Measurements from ENCODE around the gene SNX10.

The SNX10 gene

DNA sequence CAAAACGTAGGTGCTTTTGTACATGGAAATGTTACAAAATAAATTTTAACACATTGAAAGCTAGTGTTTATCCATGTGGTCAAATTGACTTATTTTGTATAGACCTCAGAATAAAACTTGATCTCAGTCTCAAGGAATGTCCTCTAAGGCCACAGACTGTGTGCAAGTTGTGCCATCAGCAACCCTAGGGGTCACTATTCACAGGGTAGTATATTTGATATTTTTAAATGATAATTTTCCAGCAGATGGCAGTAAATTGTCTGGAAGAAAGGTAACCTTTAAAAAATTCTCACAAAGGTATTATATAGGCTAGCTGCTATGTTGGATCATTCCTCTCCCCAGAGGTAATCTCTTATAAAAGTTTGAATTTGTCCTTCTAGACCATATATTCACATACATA lies 12.9 kb upstream of the SNX10 start:
- Histone ChIP-seq H4K8ac (ENCODE audit: low read depth, low read length) (no peak overlapping the region), H2BK12ac (ENCODE audit: low read length) (no peak overlapping the region), H3K18ac (ENCODE audit: low read length) (no peak overlapping the region), H3K4me2 (ENCODE audit: insufficient read depth, low read length, poor library complexity, severe bottlenecking) (no peak overlapping the region), H3K4ac (ENCODE audit: low read length) (no peak overlapping the region), H3K23ac (ENCODE audit: low read depth, low read length, poor library complexity) (no peak overlapping the region), H2BK5ac (ENCODE audit: low read length) (no peak overlapping the region), H3K79me1 (ENCODE audit: low read depth, low read length) (no peaks in the 10 kb centered on the region), H3K9me3 (replicated peaks in 1 of 2; ENCODE audit: control insufficient read depth in 2 of 2, insufficient read depth in 1 of 2, low read depth in 1 of 2, low read length in 2 of 2) (no peaks in the 10 kb centered on the region), H2AFZ (ENCODE audit: low read length) (no peak overlapping the region), H2AK5ac (ENCODE audit: low read depth, low read length) (no peak overlapping the region), H2BK120ac (ENCODE audit: low read depth, low read length) (no peak overlapping the region), H3K4me1 (ENCODE audit: control insufficient read depth in 2 of 2, insufficient read depth in 1 of 2, low read depth in 1 of 2, low read length in 2 of 2) (no peaks in the 10 kb centered on the region), H3K27me3 (ENCODE audit: control insufficient read depth in 3 of 3, insufficient read depth in 3 of 3, low read depth in 1 of 3, low read length in 3 of 3) (no peaks in the 10 kb centered on the region), H2BK15ac (ENCODE audit: low read length) (no peak overlapping the region), H3K27ac (replicated peaks; ENCODE audit: low read length) (no peak overlapping the region), H3K36me3 (replicated peaks in 1 of 2; ENCODE audit: control insufficient read depth in 2 of 2, insufficient read depth in 2 of 2, low read length in 2 of 2) (no peaks in the 10 kb centered on the region), H3K4me3 (ENCODE audit: low read length in 2 of 2) (no peak overlapping the region), H3K14ac (ENCODE audit: low read length) (no peak overlapping the region), H3K9ac (ENCODE audit: low read depth, low read length, poor library complexity) (no peak overlapping the region), H4K91ac (ENCODE audit: low read depth, low read length, poor library complexity) (no peak overlapping the region)
- no peak for DNase-seq (ENCODE audit: low spot score)
- no CpG with 5 or more reads among the region's 1 CpG for WGBS, 2 donors (ENCODE audit: extremely low coverage in 2 of 2, insufficient read length in 2 of 2, insufficient replicate concordance in 1 of 2)

- Histone ChIP-seq H4K8ac (ENCODE audit: low read depth, low read length) (no peak overlapping the region), H2AFZ (ENCODE audit: low read length) (no peak overlapping the region), H3K9me3 (replicated peaks in 1 of 2; ENCODE audit: control insufficient read depth in 2 of 2, insufficient read depth in 1 of 2, low read depth in 1 of 2, low read length in 2 of 2) (no peaks in the 10 kb centered on the region), H2AK5ac (ENCODE audit: low read depth, low read length) (no peak overlapping the region), H3K14ac (ENCODE audit: low read length) (no peak overlapping the region), H3K27ac (replicated peaks; ENCODE audit: low read length) (no peak overlapping the region), H3K4me2 (ENCODE audit: insufficient read depth, low read length, poor library complexity, severe bottlenecking) (no peak overlapping the region), H3K27me3 (ENCODE audit: control insufficient read depth in 3 of 3, insufficient read depth in 3 of 3, low read depth in 1 of 3, low read length in 3 of 3) (no peaks in the 10 kb centered on the region), H4K91ac (ENCODE audit: low read depth, low read length, poor library complexity) (no peak overlapping the region), H3K4me3 (ENCODE audit: low read length in 2 of 2) (no peak overlapping the region), H2BK120ac (ENCODE audit: low read depth, low read length) (no peak overlapping the region), H3K4me1 (ENCODE audit: control insufficient read depth in 2 of 2, insufficient read depth in 1 of 2, low read depth in 1 of 2, low read length in 2 of 2) (no peaks in the 10 kb centered on the region), H3K23ac (ENCODE audit: low read depth, low read length, poor library complexity) (no peak overlapping the region), H3K18ac (ENCODE audit: low read length) (no peak overlapping the region), H2BK5ac (ENCODE audit: low read length) (no peak overlapping the region), H2BK12ac (ENCODE audit: low read length) (no peak overlapping the region), H3K4ac (ENCODE audit: low read length) (no peak overlapping the region), H3K9ac (ENCODE audit: low read depth, low read length, poor library complexity) (no peak overlapping the region), H2BK15ac (ENCODE audit: low read length) (no peak overlapping the region), H3K79me1 (ENCODE audit: low read depth, low read length) (no peaks in the 10 kb centered on the region), H3K36me3 (replicated peaks in 1 of 2; ENCODE audit: control insufficient read depth in 2 of 2, insufficient read depth in 2 of 2, low read length in 2 of 2) (no peaks in the 10 kb centered on the region)
- WGBS, 2 donors (ENCODE audit: extremely low coverage in 2 of 2, insufficient read length in 2 of 2, insufficient replicate concordance in 1 of 2): no CpG with 5 or more reads among the region's 4 CpGs
- DNase-seq (ENCODE audit: low spot score): no peak
These were observed 12.3 kb upstream of the SNX10 start for GRCh38 chr7:26279405-26279804.

GRCh38 chr7:26280097-26280496 lies 11.6 kb upstream of the SNX10 start:
- Histone ChIP-seq H2BK12ac (ENCODE audit: low read length) (no peak overlapping the region), H3K23ac (ENCODE audit: low read depth, low read length, poor library complexity) (no peak overlapping the region), H3K4ac (ENCODE audit: low read length) (no peak overlapping the region), H2BK15ac (ENCODE audit: low read length) (no peak overlapping the region), H4K91ac (ENCODE audit: low read depth, low read length, poor library complexity) (no peak overlapping the region), H3K18ac (ENCODE audit: low read length) (no peak overlapping the region), H3K9me3 (replicated peaks in 1 of 2; ENCODE audit: control insufficient read depth in 2 of 2, insufficient read depth in 1 of 2, low read depth in 1 of 2, low read length in 2 of 2) (no peaks in the 10 kb centered on the region), H3K79me1 (ENCODE audit: low read depth, low read length) (no peaks in the 10 kb centered on the region), H3K4me2 (ENCODE audit: insufficient read depth, low read length, poor library complexity, severe bottlenecking) (no peak overlapping the region), H2BK120ac (ENCODE audit: low read depth, low read length) (no peak overlapping the region), H3K4me1 (ENCODE audit: control insufficient read depth in 2 of 2, insufficient read depth in 1 of 2, low read depth in 1 of 2, low read length in 2 of 2) (no peaks in the 10 kb centered on the region), H3K4me3 (ENCODE audit: low read length in 2 of 2) (no peak overlapping the region), H2AK5ac (ENCODE audit: low read depth, low read length) (no peak overlapping the region), H2BK5ac (ENCODE audit: low read length) (no peak overlapping the region), H3K9ac (ENCODE audit: low read depth, low read length, poor library complexity) (no peak overlapping the region), H4K8ac (ENCODE audit: low read depth, low read length) (no peak overlapping the region), H3K27ac (replicated peaks; ENCODE audit: low read length) (no peak overlapping the region), H3K27me3 (ENCODE audit: control insufficient read depth in 3 of 3, insufficient read depth in 3 of 3, low read depth in 1 of 3, low read length in 3 of 3) (no peaks in the 10 kb centered on the region), H2AFZ (ENCODE audit: low read length) (no peak overlapping the region), H3K14ac (ENCODE audit: low read length) (no peak overlapping the region), H3K36me3 (replicated peaks in 1 of 2; ENCODE audit: control insufficient read depth in 2 of 2, insufficient read depth in 2 of 2, low read length in 2 of 2) (no peaks in the 10 kb centered on the region)
- DNase-seq (ENCODE audit: low spot score): no peak

GRCh38 chr7:26280723-26281122 lies 10.9 kb upstream of the SNX10 start:
- no peak overlapping the region for H2AFZ ChIP-seq (ENCODE audit: low read length)
- no peak overlapping the region for H3K9ac ChIP-seq (ENCODE audit: low read depth, low read length, poor library complexity)
- WGBS, 2 donors (ENCODE audit: extremely low coverage in 2 of 2, insufficient read length in 2 of 2, insufficient replicate concordance in 1 of 2): no CpG with 5 or more reads among the region's 4 CpGs
- H3K36me3 ChIP-seq (replicated peaks in 1 of 2; ENCODE audit: control insufficient read depth in 2 of 2, insufficient read depth in 2 of 2, low read length in 2 of 2): no peaks in the 10 kb centered on the region
- no peak overlapping the region for H2AK5ac ChIP-seq (ENCODE audit: low read depth, low read length)
- H3K14ac ChIP-seq (ENCODE audit: low read length): no peak overlapping the region
- H3K4ac ChIP-seq (ENCODE audit: low read length): no peak overlapping the region
- H3K23ac ChIP-seq (ENCODE audit: low read depth, low read length, poor library complexity): no peak overlapping the region
- no peaks in the 10 kb centered on the region for H3K27me3 ChIP-seq (ENCODE audit: control insufficient read depth in 3 of 3, insufficient read depth in 3 of 3, low read depth in 1 of 3, low read length in 3 of 3)
- no peak overlapping the region for H2BK120ac ChIP-seq (ENCODE audit: low read depth, low read length)
- H4K91ac ChIP-seq (ENCODE audit: low read depth, low read length, poor library complexity): no peak overlapping the region
- no peak overlapping the region for H3K27ac ChIP-seq (replicated peaks; ENCODE audit: low read length)
- no peak overlapping the region for H3K18ac ChIP-seq (ENCODE audit: low read length)
- H4K8ac ChIP-seq (ENCODE audit: low read depth, low read length): no peak overlapping the region
- no peak overlapping the region for H3K4me3 ChIP-seq (ENCODE audit: low read length in 2 of 2)
- no peaks in the 10 kb centered on the region for H3K9me3 ChIP-seq (replicated peaks in 1 of 2; ENCODE audit: control insufficient read depth in 2 of 2, insufficient read depth in 1 of 2, low read depth in 1 of 2, low read length in 2 of 2)
- H2BK15ac ChIP-seq (ENCODE audit: low read length): no peak overlapping the region
- H3K79me1 ChIP-seq (ENCODE audit: low read depth, low read length): no peaks in the 10 kb centered on the region
- H2BK12ac ChIP-seq (ENCODE audit: low read length): no peak overlapping the region
- no peak for DNase-seq (ENCODE audit: low spot score)
- no peaks in the 10 kb centered on the region for H3K4me1 ChIP-seq (ENCODE audit: control insufficient read depth in 2 of 2, insufficient read depth in 1 of 2, low read depth in 1 of 2, low read length in 2 of 2)
- H3K4me2 ChIP-seq (ENCODE audit: insufficient read depth, low read length, poor library complexity, severe bottlenecking): no peak overlapping the region
- no peak overlapping the region for H2BK5ac ChIP-seq (ENCODE audit: low read length)

Data from neuronal stem cell (in vitro differentiated cells).